NCI-H524 (cell line): ENCODE measurements around the gene DNASE2B.

Source experiments
- DNase-seq, 2 experiments: peaks; one replicate each; lab custom pipeline; 2025; lab: John Stamatoyannopoulos, UW

The DNASE2B gene

DNA sequence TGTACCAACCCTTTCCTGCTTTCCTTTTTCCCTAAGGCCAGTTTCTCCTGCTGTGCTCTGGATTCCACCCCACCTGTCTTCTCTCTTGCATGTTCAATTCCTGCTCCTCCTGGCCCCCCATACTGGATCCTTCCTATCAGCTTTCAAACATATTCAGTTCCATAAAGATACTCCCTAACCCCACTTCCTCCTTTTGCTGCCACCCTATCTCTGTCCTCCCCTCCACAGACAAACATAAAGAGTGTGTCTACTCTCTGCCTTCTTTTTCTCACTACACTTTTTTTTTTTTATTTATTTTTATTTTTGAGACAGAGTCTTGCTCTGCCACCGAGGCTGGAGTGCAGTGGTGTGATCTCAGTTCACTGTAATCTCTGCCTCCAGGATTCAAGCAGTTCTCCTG lies 63.8 kb downstream of the DNASE2B start:
- DNase-seq = no peak
